COR-L47 (cell line): Measurements from ENCODE around the gene RAD21L1.

Source experiments
- DNase-seq: peaks from one replicate; lab custom pipeline; 2025; lab: John Stamatoyannopoulos, UW

RAD21L1 gene

GRCh38 chr20:1273366-1273765 is 47.5 kb downstream of the RAD21L1 start:
- no peak for DNase-seq

- peak; percentile 93 for DNase-seq
Measured at GRCh38 chr20:1274485-1275311, 48.9 kb downstream of the RAD21L1 start.

- no peak for DNase-seq
Measured at GRCh38 chr20:1275919-1276318, 50.1 kb downstream of the RAD21L1 start.

- DNase-seq = no peak
Measured at GRCh38 chr20:1277529-1278322, 51.9 kb downstream of the RAD21L1 start.

- DNase-seq = no peak
Measured at GRCh38 chr20:1278993-1279392, 53.1 kb downstream of the RAD21L1 start.

- DNase-seq = no peak
Measured at GRCh38 chr20:1280195-1281102, 54.6 kb downstream of the RAD21L1 start.

- DNase-seq = peak; percentile 68
Measured at GRCh38 chr20:1281279-1282057, 55.6 kb downstream of the RAD21L1 start.

GRCh38 chr20:1282966-1283365 is 57.1 kb downstream of the RAD21L1 start:
- DNase-seq = no peak

- peak; percentile 20 for DNase-seq
Measured at GRCh38 chr20:1283522-1284510, 58.0 kb downstream of the RAD21L1 start.

GRCh38 chr20:1286267-1287024 is 60.6 kb downstream of the RAD21L1 start:
- no peak for DNase-seq

GRCh38 chr20:1287306-1287705 is 61.5 kb downstream of the RAD21L1 start:
- DNase-seq = no peak

- DNase-seq = no peak
Measured at GRCh38 chr20:1287787-1288569, 62.1 kb downstream of the RAD21L1 start.

- DNase-seq = peak; percentile 17
Measured at GRCh38 chr20:1291191-1291741, 65.4 kb downstream of the RAD21L1 start.

GRCh38 chr20:1292620-1293019 is 66.8 kb downstream of the RAD21L1 start:
- DNase-seq = no peak

- DNase-seq = no peak
Measured at GRCh38 chr20:1293641-1294379, 68.0 kb downstream of the RAD21L1 start.

- DNase-seq = no peak
Measured at GRCh38 chr20:1294497-1294896, 68.7 kb downstream of the RAD21L1 start.

GRCh38 chr20:1295276-1295930 is 69.6 kb downstream of the RAD21L1 start:
- DNase-seq = no peak
